Endodermal cell (in vitro differentiated cells): ENCODE measurements around the gene MAPK8IP3. TPM values are rescaled to one million over a fixed set of nuclear protein-coding genes. Genes with fewer than 3 reads are reported as not detected.

ENCODE experiments used
- DNase-seq: peaks from one replicate; pipeline ENCODE4 v3.0.0-alpha.2; 2017
- H3K27ac ChIP-seq: 2 replicates; pipeline ENCODE4 v1.5.1; 2013; ENCODE audit warnings: mild to moderate bottlenecking, low read depth, low read length, moderate library complexity
- H3K27me3 ChIP-seq: 2 replicates; pipeline ENCODE4 v1.6.1; 2013; ENCODE audit warnings: mild to moderate bottlenecking, low read length, moderate library complexity; ENCODE audit not compliant: insufficient read depth, control insufficient read depth, poor library complexity, severe bottlenecking
- H3K36me3 ChIP-seq: 2 replicates; pipeline ENCODE4 v1.7.0; 2013; ENCODE audit warnings: mild to moderate bottlenecking, low read length, moderate library complexity; ENCODE audit not compliant: control insufficient read depth, insufficient read depth
- H3K4me1 ChIP-seq: one replicate; pipeline ENCODE4 v1.7.0; 2013; ENCODE audit warnings: low read length; ENCODE audit not compliant: control insufficient read depth, insufficient read depth
- H3K4me3 ChIP-seq: 2 replicates; pipeline ENCODE4 v1.5.1; 2013; ENCODE audit warnings: mild to moderate bottlenecking, low read length, moderate library complexity
- H3K9ac ChIP-seq: 2 replicates; pipeline ENCODE4 v1.6.1; 2013; ENCODE audit warnings: mild to moderate bottlenecking, low read length, moderate library complexity; ENCODE audit not compliant: poor library complexity, severe bottlenecking; ENCODE audit errors: extremely low read depth
- H3K9me3 ChIP-seq: 2 replicates; pipeline ENCODE4 v1.6.1; 2013; ENCODE audit warnings: mild to moderate bottlenecking, low read length, moderate library complexity; ENCODE audit not compliant: control insufficient read depth
- H3K27ac Mint-ChIP-seq: 2 replicates; pipeline ENCODE4 v1.8.0; 2020; ENCODE audit warnings: mixed read lengths
- H3K27me3 Mint-ChIP-seq: 2 replicates; pipeline ENCODE4 v1.8.0; 2021; ENCODE audit warnings: mild to moderate bottlenecking, mixed read lengths; ENCODE audit not compliant: insufficient read depth
- H3K36me3 Mint-ChIP-seq: 2 replicates; pipeline ENCODE4 v1.8.0; 2020; ENCODE audit warnings: low read depth, mixed read lengths
- H3K4me1 Mint-ChIP-seq: 2 replicates; pipeline ENCODE4 v1.8.0; 2020; ENCODE audit warnings: mixed read lengths
- H3K4me3 Mint-ChIP-seq: 2 replicates; pipeline ENCODE4 v1.8.0; 2020; ENCODE audit warnings: mild to moderate bottlenecking, moderate library complexity, mixed read lengths
- H3K9me3 Mint-ChIP-seq: 2 replicates; pipeline ENCODE4 v1.8.0; 2020; ENCODE audit warnings: mild to moderate bottlenecking, mixed read lengths
- WGBS, 2 experiments: methylation state at CpG; one replicate each; pipeline versions ENCODE4 v1.1.5 to v1.1.7; 2013; ENCODE audit warnings: missing lambda C conversion rate in 2 of 2, mixed read lengths in 1 of 2; ENCODE audit not compliant: insufficient coverage in 1 of 2, insufficient read length in 1 of 2; 5-methylcytosine and 5-hydroxymethylcytosine counted together
- total RNA-seq, 2 donors: library from RNA; stranded (reverse); fragmentation: NEBNext Ultra II Directional in 1 of 2; extraction: Animal tissue kit (Norgen Biotek cat#: 25700) in 1 of 2; gene quantifications; 2 replicates in 1 of 2; 3 replicates in 1 of 2; pipeline ENCODE4 v1.2.1, GENCODE V29; 2021
- TF ChIP-seq, protein P1 (sequence below): fragments of 200-600 bp; sonication (generic); conservative IDR thresholded peaks from 2 replicates; pipeline ENCODE4 v1.5.0; 2021; ENCODE audit warnings: antibody characterized with exemption, mild to moderate bottlenecking

The MAPK8IP3 gene
- total RNA-seq, 2 donors from 2014 or later = 76.0 to 84.0 TPM

DNA sequence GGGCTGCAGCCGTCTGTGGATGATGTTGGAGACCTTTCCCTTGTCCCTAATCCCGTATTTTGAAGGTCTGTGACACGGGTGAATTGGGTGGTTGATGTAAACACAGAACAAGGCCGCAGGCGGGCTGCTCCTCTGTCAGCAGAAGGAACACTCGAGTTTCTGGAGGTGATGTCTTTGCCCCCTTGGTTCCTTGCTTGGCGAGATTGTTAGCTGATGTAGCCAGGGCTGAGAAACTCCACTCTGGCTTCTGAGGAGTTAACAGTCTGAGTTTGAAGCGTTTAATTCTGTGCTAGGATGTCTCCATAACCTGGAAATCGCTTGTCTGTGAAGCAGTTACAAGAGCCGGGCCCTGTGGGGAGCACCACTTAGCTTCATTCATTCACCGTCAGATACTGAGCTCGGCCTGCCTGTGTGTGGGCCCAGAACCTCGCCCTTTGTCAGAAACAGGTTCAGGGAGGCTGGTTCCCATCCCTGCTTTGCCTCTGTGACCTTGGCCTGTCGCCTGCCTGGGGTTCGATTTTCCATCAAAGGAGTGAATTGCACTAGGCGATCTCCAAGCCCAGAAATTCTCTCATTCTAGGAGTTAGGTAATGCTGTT, 1.3 kb downstream of the MAPK8IP3 start:
- H3K27ac Mint-ChIP-seq = peak overlapping the region; percentile 70
- Histone ChIP-seq H3K27ac (no peak overlapping the region), H3K9me3 (no peaks in the 10 kb centered on the region), H3K27me3 (no peaks in the 10 kb centered on the region), H3K4me3 (peak overlapping the region; percentile 89), H3K36me3 (peaks cover 19% of the 10 kb centered on the region), H3K9ac (peak overlapping the region; percentile 43), H3K4me1 (no peaks in the 10 kb centered on the region)
- no peaks in the 10 kb centered on the region for H3K27me3 Mint-ChIP-seq
- peak; percentile 60 for DNase-seq
- H3K4me1 Mint-ChIP-seq = peaks cover 11% of the 10 kb centered on the region
- peak overlapping the region; percentile 86 for H3K4me3 Mint-ChIP-seq
- TF ChIP-seq, protein P1, sequence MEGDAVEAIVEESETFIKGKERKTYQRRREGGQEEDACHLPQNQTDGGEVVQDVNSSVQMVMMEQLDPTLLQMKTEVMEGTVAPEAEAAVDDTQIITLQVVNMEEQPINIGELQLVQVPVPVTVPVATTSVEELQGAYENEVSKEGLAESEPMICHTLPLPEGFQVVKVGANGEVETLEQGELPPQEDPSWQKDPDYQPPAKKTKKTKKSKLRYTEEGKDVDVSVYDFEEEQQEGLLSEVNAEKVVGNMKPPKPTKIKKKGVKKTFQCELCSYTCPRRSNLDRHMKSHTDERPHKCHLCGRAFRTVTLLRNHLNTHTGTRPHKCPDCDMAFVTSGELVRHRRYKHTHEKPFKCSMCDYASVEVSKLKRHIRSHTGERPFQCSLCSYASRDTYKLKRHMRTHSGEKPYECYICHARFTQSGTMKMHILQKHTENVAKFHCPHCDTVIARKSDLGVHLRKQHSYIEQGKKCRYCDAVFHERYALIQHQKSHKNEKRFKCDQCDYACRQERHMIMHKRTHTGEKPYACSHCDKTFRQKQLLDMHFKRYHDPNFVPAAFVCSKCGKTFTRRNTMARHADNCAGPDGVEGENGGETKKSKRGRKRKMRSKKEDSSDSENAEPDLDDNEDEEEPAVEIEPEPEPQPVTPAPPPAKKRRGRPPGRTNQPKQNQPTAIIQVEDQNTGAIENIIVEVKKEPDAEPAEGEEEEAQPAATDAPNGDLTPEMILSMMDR = no peak
- WGBS, 2 experiments = 19 to 53% methylated on average over 8 to 16 of the region's 16 CpGs
- no peaks in the 10 kb centered on the region for H3K9me3 Mint-ChIP-seq
- peaks cover 12% of the 10 kb centered on the region for H3K36me3 Mint-ChIP-seq

DNA sequence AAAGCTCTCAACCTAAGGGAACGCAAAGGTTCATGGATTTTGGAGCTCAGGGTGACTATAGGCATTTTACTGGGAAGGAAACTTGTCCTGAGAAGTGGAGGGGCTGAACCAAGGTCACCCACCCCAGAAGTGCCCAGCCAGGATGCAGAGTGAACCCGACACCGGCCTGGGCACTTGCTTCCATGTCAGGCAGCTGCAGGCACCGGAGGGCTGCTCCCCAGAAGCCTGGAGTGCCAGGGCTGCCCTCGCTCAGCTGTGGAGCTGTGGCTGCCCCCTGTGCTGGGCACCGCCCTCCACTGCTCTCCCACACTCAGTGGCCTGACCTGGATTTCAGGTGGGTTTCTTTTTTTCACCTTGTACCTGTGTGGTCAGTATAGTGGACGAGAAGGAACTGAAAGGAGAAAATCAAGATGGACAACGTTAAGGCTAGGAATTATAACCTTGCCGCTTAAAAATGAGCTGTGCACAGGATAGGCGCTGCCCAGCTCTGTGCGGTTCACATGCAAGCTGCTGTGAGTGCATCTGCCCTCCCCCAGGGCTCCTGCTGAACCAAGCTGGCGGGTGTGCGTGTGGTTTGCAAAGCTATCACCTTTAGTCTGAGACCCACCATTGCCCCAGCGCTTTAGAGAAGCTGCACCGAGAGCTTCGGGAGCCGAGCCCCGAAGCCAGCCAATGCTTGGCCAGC, 2.2 kb downstream of the MAPK8IP3 start:
- H3K4me1 ChIP-seq = no peaks in the 10 kb centered on the region
- Mint-ChIP-seq H3K4me1 (peaks cover 18% of the 10 kb centered on the region), H3K27ac (no peak overlapping the region)

DNA sequence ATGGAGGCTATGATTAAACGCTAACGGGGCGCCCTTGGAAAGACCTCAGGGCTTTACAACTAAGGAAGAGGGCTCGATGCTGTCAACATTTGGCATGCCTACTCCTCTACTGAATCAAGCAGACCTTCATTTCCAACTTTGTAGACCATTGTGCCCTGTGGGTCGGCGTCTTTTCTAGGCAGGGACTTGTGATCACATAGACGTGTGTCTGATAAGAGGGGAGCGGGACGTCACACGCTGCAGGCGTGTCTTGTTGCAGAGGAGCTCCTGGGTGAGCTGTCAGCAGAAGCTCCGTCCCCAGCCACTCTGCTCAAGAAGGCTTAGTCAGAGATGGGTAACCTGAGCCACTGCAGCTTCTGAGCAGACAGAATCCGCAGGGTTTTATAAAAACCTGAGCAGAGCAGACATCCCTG, 2.8 kb downstream of the MAPK8IP3 start:
- Mint-ChIP-seq H3K9me3 (no peaks in the 10 kb centered on the region), H3K27ac (no peak overlapping the region), H3K4me3 (no peak overlapping the region), H3K27me3 (no peaks in the 10 kb centered on the region), H3K36me3 (no peaks in the 10 kb centered on the region), H3K4me1 (peaks cover 23% of the 10 kb centered on the region)
- no peak for DNase-seq
- Histone ChIP-seq H3K4me1 (no peaks in the 10 kb centered on the region), H3K36me3 (peaks cover 5% of the 10 kb centered on the region), H3K9me3 (no peaks in the 10 kb centered on the region), H3K27me3 (no peaks in the 10 kb centered on the region), H3K9ac (no peak overlapping the region), H3K4me3 (no peak overlapping the region), H3K27ac (no peak overlapping the region)
- WGBS, 2 experiments = 92 to 95% methylated on average over 13 of the region's 13 CpGs
- TF ChIP-seq, protein P1 = no peak

More for the DNA sequence above, 2.2 kb downstream of the MAPK8IP3 start:
- H3K36me3 Mint-ChIP-seq = peaks cover 3% of the 10 kb centered on the region
- no peak overlapping the region for H3K9ac ChIP-seq
- no peaks in the 10 kb centered on the region for H3K27me3 Mint-ChIP-seq
- peak overlapping the region; percentile 89 for H3K4me3 ChIP-seq
- no peaks in the 10 kb centered on the region for H3K9me3 Mint-ChIP-seq
- H3K27ac ChIP-seq = no peak overlapping the region
- DNase-seq = no peak
- no peaks in the 10 kb centered on the region for H3K27me3 ChIP-seq
- H3K36me3 ChIP-seq = peaks cover 10% of the 10 kb centered on the region
- H3K4me3 Mint-ChIP-seq = peak overlapping the region; percentile 86
- H3K9me3 ChIP-seq = no peaks in the 10 kb centered on the region
- 92 to 96% methylated on average over 14 to 18 of the region's 18 CpGs for WGBS, 2 experiments
- TF ChIP-seq, protein P1 = no peak
